ENCODE measurements around the gene ADGRV1.

- TF ChIP-seq EP300 (IDR thresholded peaks at IDR 0.05): no peak
- TF ChIP-seq, protein P1, sequence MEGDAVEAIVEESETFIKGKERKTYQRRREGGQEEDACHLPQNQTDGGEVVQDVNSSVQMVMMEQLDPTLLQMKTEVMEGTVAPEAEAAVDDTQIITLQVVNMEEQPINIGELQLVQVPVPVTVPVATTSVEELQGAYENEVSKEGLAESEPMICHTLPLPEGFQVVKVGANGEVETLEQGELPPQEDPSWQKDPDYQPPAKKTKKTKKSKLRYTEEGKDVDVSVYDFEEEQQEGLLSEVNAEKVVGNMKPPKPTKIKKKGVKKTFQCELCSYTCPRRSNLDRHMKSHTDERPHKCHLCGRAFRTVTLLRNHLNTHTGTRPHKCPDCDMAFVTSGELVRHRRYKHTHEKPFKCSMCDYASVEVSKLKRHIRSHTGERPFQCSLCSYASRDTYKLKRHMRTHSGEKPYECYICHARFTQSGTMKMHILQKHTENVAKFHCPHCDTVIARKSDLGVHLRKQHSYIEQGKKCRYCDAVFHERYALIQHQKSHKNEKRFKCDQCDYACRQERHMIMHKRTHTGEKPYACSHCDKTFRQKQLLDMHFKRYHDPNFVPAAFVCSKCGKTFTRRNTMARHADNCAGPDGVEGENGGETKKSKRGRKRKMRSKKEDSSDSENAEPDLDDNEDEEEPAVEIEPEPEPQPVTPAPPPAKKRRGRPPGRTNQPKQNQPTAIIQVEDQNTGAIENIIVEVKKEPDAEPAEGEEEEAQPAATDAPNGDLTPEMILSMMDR (IDR thresholded peaks at IDR 0.05): no peak
- no peak for TF ChIP-seq POLR2AphosphoS5 (IDR thresholded peaks at IDR 0.05)
- TF ChIP-seq POLR2A (IDR thresholded peaks at IDR 0.05): no peak
Measured at GRCh38 chr5:91065496-91065895, 506.9 kb downstream of the ADGRV1 start.

Measured in stomach (tissue), 4 donors.